ENCODE data around the gene C1QTNF9B.
A peak's percentile ranks its signal among the peaks of the same experiment; 100 is the strongest.
"Not testable (repeated sequence)": the region's sequence is repeated elsewhere in the genome, so short reads cannot be mapped to it uniquely, and the experiment has no call there.

Gene C1QTNF9B

GRCh38 chr13:23909606-23910005 is 12.3 kb upstream of the C1QTNF9B start:
- TF ChIP-seq GATA1 (IDR thresholded peaks at IDR 0.05; ENCODE audit: low read depth, low read length), result no peak
- no peak for TF ChIP-seq POLR2A (IDR thresholded peaks at IDR 0.05; ENCODE audit: low read length)
- DNase-seq, result no peak

- no peak for TF ChIP-seq GATA1 (IDR thresholded peaks at IDR 0.05; ENCODE audit: low read depth, low read length)
- no peak for TF ChIP-seq POLR2A (IDR thresholded peaks at IDR 0.05; ENCODE audit: low read length)
- DNase-seq, result no peak
These were observed 8.5 kb upstream of the C1QTNF9B start for GRCh38 chr13:23905766-23906165.

- no peak for DNase-seq
- TF ChIP-seq POLR2A (IDR thresholded peaks at IDR 0.05; ENCODE audit: low read length), result no peak
- TF ChIP-seq GATA1 (IDR thresholded peaks at IDR 0.05; ENCODE audit: low read depth, low read length), result no peak
These were observed 6.6 kb upstream of the C1QTNF9B start for GRCh38 chr13:23903906-23904280.

GRCh38 chr13:23902975-23903905 is 5.9 kb upstream of the C1QTNF9B start:
- TF ChIP-seq GATA1 (IDR thresholded peaks at IDR 0.05; ENCODE audit: low read depth, low read length), result no peak
- TF ChIP-seq POLR2A (IDR thresholded peaks at IDR 0.05; ENCODE audit: low read length), result no peak
- no peak for DNase-seq

- TF ChIP-seq POLR2A (IDR thresholded peaks at IDR 0.05; ENCODE audit: low read length) (no peak), GATA1 (IDR thresholded peaks at IDR 0.05; ENCODE audit: low read depth, low read length) (no peak)
- no peak for DNase-seq
These were observed 4.1 kb upstream of the C1QTNF9B start for GRCh38 chr13:23901365-23901764.

- TF ChIP-seq GATA1 (IDR thresholded peaks at IDR 0.05; ENCODE audit: low read depth, low read length) (no peak), POLR2A (IDR thresholded peaks at IDR 0.05; ENCODE audit: low read length) (no peak)
- peak; percentile 49 to 72 for DNase-seq
These were observed 2.3 kb upstream of the C1QTNF9B start for GRCh38 chr13:23899555-23899954.

GRCh38 chr13:23898101-23898500 is 799 bp upstream of the C1QTNF9B start:
- no peak for DNase-seq
- TF ChIP-seq GATA1 (IDR thresholded peaks at IDR 0.05; ENCODE audit: low read depth, low read length) (no peak), POLR2A (IDR thresholded peaks at IDR 0.05; ENCODE audit: low read length) (no peak)

GRCh38 chr13:23894746-23895145 is 2.6 kb downstream of the C1QTNF9B start:
- not testable (repeated sequence) for DNase-seq

GRCh38 chr13:23893791-23894190 is 3.5 kb downstream of the C1QTNF9B start:
- not testable (repeated sequence) for DNase-seq

GRCh38 chr13:23889615-23890607 is 7.4 kb downstream of the C1QTNF9B start:
- TF ChIP-seq GATA1 (IDR thresholded peaks at IDR 0.05; ENCODE audit: low read depth, low read length) (no peak), POLR2A (IDR thresholded peaks at IDR 0.05; ENCODE audit: low read length) (no peak)
- DNase-seq, result peak; percentile 26 to 44

GRCh38 chr13:23888658-23889614 is 8.4 kb downstream of the C1QTNF9B start, which contains the start of gene MIPEP:
TSS of gene MIPEP (minus strand) at chr13:23889400. CDS start at chr13:23889320, 80 bp downstream.
- TF ChIP-seq GATA1 (IDR thresholded peaks at IDR 0.05; ENCODE audit: low read depth, low read length), result no peak
- peak; percentile 77 for TF ChIP-seq POLR2A (IDR thresholded peaks at IDR 0.05; ENCODE audit: low read length)

GRCh38 chr13:23884361-23884760 is 12.9 kb downstream of the C1QTNF9B start:
- not testable (repeated sequence) for DNase-seq

More at GRCh38 chr13:23888658-23889614, 8.4 kb downstream of the C1QTNF9B start, which contains the start of gene MIPEP:
- DNase-seq, result peak; percentile 96

GRCh38 chr13:23883255-23883654 is 14.0 kb downstream of the C1QTNF9B start:
- no peak for DNase-seq
- TF ChIP-seq POLR2A (IDR thresholded peaks at IDR 0.05; ENCODE audit: low read length) (no peak), GATA1 (IDR thresholded peaks at IDR 0.05; ENCODE audit: low read depth, low read length) (no peak)

GRCh38 chr13:23881402-23881800 is 15.9 kb downstream of the C1QTNF9B start:
- not testable (repeated sequence) for DNase-seq

GRCh38 chr13:23880493-23881401 is 16.6 kb downstream of the C1QTNF9B start:
- not testable (repeated sequence) for DNase-seq

All from erythroblast (primary cell).